Upper lobe of right lung (tissue), 1 donor: ENCODE measurements around the gene SENP6. TPM values are rescaled to one million over a fixed set of nuclear protein-coding genes. Genes with fewer than 3 reads are reported as not detected.

ENCODE experiments used
- ATAC-seq: fragments of 200-7000 bp; cut with Tn5 transposase; one replicate; pipeline ENCODE4 v1.9.1; 2020; ENCODE audit warnings: mild to moderate bottlenecking, moderate library complexity
- DNase-seq: peaks from one replicate; pipeline ENCODE4 v3.0.0-alpha.2; 2020
- H3K27ac ChIP-seq: fragments of 200-600 bp; one replicate; pipeline ENCODE4 v1.8.0; 2022
- H3K27me3 ChIP-seq: fragments of 200-600 bp; one replicate; pipeline ENCODE4 v1.8.0; 2022; ENCODE audit warnings: mild to moderate bottlenecking
- H3K36me3 ChIP-seq: fragments of 200-600 bp; one replicate; pipeline ENCODE4 v1.8.0; 2022
- H3K4me1 ChIP-seq: fragments of 200-600 bp; one replicate; pipeline ENCODE4 v1.8.0; 2022
- H3K4me3 ChIP-seq: fragments of 200-600 bp; one replicate; pipeline ENCODE4 v1.8.0; 2022; ENCODE audit warnings: mild to moderate bottlenecking
- H3K9me3 ChIP-seq: fragments of 200-600 bp; one replicate; pipeline ENCODE4 v1.8.0; 2022
- intact Hi-C: fragments of 100-400 bp; cut with DNase I; formaldehyde crosslinking; loops from one replicate; pipeline ENCODE4 v1.11.0; 2022
- long read RNA-seq: library from polyadenylated mRNA; unstranded; transcript quantifications from one replicate; pipeline ENCODE4 v2.0.0, GENCODE V29; 2021
- total RNA-seq: library from RNA; stranded (reverse); fragmentation: NEBNext Ultra II Directional; extraction: Animal tissue kit (Norgen Biotek cat#: 25700); gene quantifications from one replicate; pipeline ENCODE4 v1.2.1, GENCODE V29; 2021
- TF ChIP-seq, protein P1 (sequence below): fragments of 200-600 bp; IDR thresholded peaks from one replicate; pipeline ENCODE4 v1.8.0; 2022; ENCODE audit warnings: antibody characterized with exemption
- donor health status: DM: no; HTN: yes; CAD: no; lungs with severe emphysema.

The SENP6 gene, protein sequence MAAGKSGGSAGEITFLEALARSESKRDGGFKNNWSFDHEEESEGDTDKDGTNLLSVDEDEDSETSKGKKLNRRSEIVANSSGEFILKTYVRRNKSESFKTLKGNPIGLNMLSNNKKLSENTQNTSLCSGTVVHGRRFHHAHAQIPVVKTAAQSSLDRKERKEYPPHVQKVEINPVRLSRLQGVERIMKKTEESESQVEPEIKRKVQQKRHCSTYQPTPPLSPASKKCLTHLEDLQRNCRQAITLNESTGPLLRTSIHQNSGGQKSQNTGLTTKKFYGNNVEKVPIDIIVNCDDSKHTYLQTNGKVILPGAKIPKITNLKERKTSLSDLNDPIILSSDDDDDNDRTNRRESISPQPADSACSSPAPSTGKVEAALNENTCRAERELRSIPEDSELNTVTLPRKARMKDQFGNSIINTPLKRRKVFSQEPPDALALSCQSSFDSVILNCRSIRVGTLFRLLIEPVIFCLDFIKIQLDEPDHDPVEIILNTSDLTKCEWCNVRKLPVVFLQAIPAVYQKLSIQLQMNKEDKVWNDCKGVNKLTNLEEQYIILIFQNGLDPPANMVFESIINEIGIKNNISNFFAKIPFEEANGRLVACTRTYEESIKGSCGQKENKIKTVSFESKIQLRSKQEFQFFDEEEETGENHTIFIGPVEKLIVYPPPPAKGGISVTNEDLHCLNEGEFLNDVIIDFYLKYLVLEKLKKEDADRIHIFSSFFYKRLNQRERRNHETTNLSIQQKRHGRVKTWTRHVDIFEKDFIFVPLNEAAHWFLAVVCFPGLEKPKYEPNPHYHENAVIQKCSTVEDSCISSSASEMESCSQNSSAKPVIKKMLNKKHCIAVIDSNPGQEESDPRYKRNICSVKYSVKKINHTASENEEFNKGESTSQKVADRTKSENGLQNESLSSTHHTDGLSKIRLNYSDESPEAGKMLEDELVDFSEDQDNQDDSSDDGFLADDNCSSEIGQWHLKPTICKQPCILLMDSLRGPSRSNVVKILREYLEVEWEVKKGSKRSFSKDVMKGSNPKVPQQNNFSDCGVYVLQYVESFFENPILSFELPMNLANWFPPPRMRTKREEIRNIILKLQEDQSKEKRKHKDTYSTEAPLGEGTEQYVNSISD
- 81.7 TPM for total RNA-seq
- long read RNA-seq, full-length matches to known transcripts = 40 of 113 reads
- long read RNA-seq, partial matches to known transcripts = 8 of 113 reads
- long read RNA-seq, other reads (novel, unspliced or antisense) = 65 of 113 reads

DNA sequence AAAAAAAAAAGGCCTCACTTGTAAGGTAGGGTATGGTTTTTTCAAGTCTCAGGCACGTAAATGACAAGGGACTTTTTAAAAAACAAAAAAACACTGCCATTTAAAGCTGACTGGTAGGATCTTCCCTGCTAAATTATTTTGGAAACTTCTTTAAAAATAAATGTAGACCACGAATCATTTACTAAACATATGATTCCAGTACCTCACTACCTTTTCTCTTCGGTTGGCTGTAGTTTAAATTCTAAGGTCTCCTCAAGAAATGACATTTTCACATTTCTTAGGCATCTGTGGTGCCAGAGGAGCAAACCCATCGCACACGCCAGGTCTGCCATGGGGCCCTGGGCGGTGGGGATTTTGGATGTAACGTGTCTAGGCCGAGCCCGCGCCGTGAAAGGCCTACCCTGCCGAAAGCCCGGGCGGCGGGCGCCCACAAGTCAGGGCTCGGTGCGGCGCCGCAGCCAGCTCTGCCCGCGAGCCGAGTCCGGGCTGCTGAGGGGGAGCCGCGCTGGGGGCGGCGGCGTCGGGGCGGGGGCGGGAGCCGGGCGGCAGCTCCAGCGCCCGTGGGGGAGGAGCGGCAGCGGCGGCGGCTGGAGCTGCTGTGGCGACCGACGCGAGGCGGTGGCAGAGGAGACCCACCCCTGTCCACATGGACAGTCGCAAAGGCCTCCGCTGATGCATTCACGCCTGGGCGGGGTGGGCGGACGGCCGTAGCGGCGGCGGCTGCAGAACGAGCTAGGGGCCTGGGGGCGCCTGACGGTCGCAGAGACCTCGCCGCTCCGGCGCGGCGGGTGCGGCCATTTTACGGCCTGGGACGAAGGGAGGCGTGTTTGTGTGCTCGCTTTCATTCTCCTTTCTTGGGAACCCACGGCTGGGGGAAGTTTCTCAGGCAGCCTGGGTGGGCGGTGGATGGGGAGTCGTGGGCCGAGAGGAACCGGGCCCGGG lies at the start of gene SENP6:
Gene SENP6 (plus strand): TSS at position 577 of the 942 bp plus-strand sequence. CDS start 645 bp downstream, outside the sequence.
- peaks cover 22% of the 10 kb centered on the region for H3K4me1 ChIP-seq
- peak; percentile 92 for DNase-seq
- peak within 1 kb of the TSS; percentile 95 for H3K27ac ChIP-seq
- no peaks in the 10 kb centered on the region for H3K36me3 ChIP-seq
- TF ChIP-seq, protein P1, sequence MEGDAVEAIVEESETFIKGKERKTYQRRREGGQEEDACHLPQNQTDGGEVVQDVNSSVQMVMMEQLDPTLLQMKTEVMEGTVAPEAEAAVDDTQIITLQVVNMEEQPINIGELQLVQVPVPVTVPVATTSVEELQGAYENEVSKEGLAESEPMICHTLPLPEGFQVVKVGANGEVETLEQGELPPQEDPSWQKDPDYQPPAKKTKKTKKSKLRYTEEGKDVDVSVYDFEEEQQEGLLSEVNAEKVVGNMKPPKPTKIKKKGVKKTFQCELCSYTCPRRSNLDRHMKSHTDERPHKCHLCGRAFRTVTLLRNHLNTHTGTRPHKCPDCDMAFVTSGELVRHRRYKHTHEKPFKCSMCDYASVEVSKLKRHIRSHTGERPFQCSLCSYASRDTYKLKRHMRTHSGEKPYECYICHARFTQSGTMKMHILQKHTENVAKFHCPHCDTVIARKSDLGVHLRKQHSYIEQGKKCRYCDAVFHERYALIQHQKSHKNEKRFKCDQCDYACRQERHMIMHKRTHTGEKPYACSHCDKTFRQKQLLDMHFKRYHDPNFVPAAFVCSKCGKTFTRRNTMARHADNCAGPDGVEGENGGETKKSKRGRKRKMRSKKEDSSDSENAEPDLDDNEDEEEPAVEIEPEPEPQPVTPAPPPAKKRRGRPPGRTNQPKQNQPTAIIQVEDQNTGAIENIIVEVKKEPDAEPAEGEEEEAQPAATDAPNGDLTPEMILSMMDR = no peak
- intact Hi-C loops = no loop called here
- H3K4me3 ChIP-seq = peak within 1 kb of the TSS; percentile 81
- H3K27me3 ChIP-seq = no peaks in the 10 kb centered on the region
- peak; percentile 96 for ATAC-seq
- H3K9me3 ChIP-seq = no peaks in the 10 kb centered on the region

DNA sequence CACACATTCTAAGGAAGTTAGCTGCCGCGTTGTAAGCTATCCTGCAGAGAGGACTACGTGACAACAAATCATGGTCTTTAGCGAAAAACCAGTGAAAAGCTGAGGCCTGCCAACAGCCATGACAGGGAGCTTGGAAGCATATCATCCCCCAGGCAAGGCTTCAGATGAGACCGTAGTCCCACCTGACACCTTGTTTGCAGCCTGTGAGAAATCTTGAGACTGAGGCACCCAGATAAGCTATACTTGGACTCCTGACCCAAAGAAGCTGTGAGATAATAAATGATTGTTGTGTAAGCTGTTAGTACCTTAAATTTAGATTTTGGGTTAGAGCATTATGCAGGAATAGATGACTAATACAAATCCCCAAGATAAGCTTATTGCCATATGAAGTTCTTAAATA lies 45.4 kb upstream of the SENP6 start:
- ATAC-seq (no peak), DNase-seq (no peak)
- H3K4me3 ChIP-seq = no peak overlapping the region
- no peaks in the 10 kb centered on the region for H3K27me3 ChIP-seq
- TF ChIP-seq, protein P1 = no peak
- H3K4me1 ChIP-seq = no peaks in the 10 kb centered on the region
- no peaks in the 10 kb centered on the region for H3K9me3 ChIP-seq
- H3K27ac ChIP-seq = no peak overlapping the region
- intact Hi-C loops = no loop called here
- no peaks in the 10 kb centered on the region for H3K36me3 ChIP-seq

DNA sequence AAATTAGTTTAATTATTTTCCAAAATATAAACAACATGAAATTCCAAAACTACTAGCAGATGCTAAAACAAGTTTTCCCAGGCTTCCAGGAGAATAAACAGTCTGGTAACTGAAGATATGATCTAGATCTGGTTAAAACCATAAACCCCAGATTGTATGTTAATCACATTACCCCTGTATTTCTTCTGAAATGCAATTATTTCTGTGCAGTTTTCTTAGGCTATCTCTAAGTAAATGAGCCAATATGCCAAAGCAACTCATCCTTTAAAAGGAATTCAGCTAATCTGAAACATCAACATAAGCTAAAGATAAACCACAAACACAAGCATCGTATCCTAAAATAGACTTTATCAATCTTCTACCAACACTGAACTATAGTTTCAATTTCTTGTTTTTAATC lies 44.6 kb upstream of the SENP6 start:
- H3K27me3 ChIP-seq = no peaks in the 10 kb centered on the region
- DNase-seq = no peak
- no peak for ATAC-seq
- H3K9me3 ChIP-seq = no peaks in the 10 kb centered on the region
- H3K36me3 ChIP-seq = no peaks in the 10 kb centered on the region
- no peak overlapping the region for H3K27ac ChIP-seq
- no peaks in the 10 kb centered on the region for H3K4me1 ChIP-seq
- intact Hi-C loops = no loop called here
- TF ChIP-seq, protein P1 = no peak
- H3K4me3 ChIP-seq = no peak overlapping the region

DNA sequence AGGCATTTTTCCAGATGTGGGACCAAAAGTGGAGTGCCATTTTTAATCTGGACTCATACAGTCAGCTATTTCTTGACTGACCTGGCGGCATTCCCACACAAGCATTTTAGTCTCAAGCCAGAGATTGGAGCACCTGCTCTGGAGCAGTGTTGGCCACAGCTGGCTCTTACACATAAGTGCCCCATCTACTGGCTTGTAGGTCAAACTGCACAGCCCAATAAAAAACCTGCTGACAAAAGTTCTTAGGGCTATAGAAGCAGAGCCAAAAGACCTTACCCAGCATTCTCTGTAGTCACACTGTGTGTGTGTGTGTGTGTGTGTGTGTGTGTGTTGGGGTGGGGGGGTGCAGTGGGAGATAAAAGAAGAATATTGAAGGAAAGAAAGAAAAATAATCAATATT lies 38.6 kb upstream of the SENP6 start:
- peak; percentile 87 for ATAC-seq
- no peaks in the 10 kb centered on the region for H3K4me1 ChIP-seq

More for the DNA sequence above, 38.6 kb upstream of the SENP6 start:
- H3K27ac ChIP-seq = no peak overlapping the region
- no peaks in the 10 kb centered on the region for H3K27me3 ChIP-seq
- no peaks in the 10 kb centered on the region for H3K36me3 ChIP-seq
- H3K4me3 ChIP-seq = no peak overlapping the region
- DNase-seq = no peak
- no peaks in the 10 kb centered on the region for H3K9me3 ChIP-seq
- intact Hi-C loops = no loop called here
- TF ChIP-seq, protein P1 = peak; percentile 33
